C4-2B (cell line): Measurements from ENCODE around the gene RALGAPA2.

Experiments
- CTCF ChIP-seq: fragments of 450-650 bp; conservative IDR thresholded peaks from 2 replicates; pipeline ENCODE4 v1.5.1; 2017; ENCODE audit warnings: mild to moderate bottlenecking
- ZFX ChIP-seq: fragments of 450-650 bp; IDR thresholded peaks from 2 replicates; pipeline ENCODE4 v1.6.1; 2017

GRCh38 chr20:20461551-20461950 lies 250.9 kb downstream of the RALGAPA2 start:
- TF ChIP-seq CTCF = no peak
- TF ChIP-seq ZFX = no peak
